ENCODE measurements around the gene CNOT6.
"Not testable (repeated sequence)": the region's sequence is repeated elsewhere in the genome, so short reads cannot be mapped to it uniquely, and the experiment has no call there.

CNOT6 gene

DNA sequence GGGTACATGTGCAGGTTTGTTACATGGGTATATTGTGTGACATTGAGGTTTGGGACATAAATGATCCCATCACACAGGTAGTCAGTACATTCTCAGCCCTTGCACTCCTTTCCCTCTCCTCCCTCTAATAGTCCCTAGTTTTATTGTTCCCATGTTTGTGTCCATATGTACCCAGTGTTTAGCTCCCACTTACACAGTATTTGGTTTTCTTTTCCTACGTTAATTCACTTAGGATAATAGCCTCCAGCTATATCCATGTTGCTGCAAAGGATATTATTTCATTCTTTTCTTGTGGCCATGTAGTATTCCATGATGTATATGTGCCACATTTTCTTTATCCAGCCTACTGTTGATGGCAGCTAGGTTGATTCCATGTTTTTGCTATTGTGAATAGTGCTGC, 27.4 kb downstream of the CNOT6 start:
- no peak for DNase-seq

DNA sequence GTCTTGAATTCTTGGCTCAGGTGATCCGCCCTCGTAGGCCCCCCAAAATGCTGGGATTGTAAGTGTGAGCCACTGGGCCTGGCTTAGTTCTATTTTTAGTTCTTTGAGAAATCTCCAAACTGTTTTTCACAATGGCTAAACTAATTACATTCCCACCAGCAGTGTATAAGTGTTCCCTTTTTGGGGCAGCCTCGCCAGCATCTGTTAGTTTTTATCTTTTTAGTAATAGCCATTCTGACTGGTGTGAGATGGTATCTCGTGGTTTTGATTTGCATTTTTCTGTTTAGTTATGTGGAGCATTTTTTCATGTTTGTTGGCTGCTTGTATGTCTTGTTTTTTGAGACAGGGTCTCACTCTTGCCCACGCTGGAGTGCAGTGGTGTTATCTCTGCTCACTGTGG, 28.2 kb downstream of the CNOT6 start:
- DNase-seq: no peak

DNA sequence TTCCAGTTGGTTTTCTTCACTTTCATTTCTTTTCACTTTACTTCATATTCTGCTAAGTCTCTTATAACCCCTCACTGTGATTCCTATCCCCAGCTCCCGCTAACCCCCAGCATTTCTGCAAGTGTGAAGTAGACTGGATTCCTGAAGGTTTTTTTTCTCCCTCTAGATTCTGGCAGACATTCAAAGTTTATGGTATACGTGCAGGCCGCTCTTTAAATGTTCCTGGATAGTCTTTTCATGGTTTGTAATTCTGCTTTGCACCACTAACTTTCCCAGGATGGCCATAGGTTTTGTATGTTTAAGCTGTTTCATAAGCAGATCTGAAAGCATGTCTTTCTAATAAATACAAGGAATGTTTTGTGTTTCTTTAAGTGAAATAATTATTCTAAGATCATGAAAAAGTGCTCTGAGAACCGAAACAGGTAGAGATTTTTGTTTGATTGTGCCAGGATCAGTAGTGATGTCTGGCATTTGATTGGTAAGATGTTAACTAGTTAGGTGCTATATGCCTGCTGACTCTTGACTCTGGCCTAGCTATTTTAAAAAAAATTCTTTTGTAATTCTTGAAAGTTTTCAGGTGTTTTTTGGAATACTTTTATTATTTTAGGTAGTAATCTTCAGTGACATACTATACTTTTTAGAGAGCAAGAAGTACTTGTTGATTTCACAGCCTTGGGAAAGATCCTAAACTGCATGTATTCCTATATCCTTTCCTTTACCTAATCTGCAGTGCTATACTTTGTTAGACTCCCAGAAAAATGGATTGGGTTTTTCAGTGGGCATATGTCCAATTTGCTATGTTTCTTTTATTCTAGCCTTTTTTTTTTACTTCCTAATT, 29.7 kb downstream of the CNOT6 start:
- no peak for DNase-seq

DNA sequence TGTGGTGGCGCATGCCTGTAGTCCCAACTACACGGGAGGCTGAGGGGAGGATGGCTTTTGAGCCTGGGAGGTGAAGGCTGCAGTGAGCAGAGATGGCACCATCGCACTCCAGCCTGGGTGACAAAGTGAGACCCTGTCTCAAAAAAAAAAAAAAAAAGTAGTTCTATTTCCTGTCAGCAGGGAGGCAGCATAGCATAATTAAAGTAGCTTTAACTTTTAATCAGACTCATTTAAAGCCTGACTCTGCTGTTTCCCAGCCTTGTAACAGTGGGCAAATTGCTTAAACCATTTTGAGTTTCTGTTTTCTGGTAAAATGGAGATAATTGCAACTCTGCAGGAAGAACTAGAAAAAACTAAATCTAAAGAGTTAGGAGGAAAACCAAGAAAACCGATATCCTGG, 31.2 kb downstream of the CNOT6 start:
- DNase-seq: no peak

DNA sequence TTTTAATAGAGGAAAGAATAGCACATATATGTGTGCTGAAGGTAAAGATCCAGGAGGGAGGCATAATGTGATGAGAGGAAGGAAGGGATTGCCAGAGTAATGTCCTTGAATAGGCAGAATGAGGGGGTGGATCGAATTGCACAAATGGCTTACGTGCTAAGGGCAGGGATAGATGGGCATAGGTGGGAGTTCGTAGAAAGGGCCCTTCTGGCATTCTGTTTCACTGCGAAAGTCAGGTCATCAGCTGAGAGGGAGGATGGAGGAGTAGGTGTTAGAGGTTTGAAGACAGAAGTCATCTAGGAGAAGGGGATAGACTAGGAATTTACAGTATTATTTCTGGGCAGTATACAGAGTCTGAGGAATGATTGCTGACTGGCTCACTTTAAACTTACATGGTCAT, 32.1 kb downstream of the CNOT6 start:
- DNase-seq: no peak

DNA sequence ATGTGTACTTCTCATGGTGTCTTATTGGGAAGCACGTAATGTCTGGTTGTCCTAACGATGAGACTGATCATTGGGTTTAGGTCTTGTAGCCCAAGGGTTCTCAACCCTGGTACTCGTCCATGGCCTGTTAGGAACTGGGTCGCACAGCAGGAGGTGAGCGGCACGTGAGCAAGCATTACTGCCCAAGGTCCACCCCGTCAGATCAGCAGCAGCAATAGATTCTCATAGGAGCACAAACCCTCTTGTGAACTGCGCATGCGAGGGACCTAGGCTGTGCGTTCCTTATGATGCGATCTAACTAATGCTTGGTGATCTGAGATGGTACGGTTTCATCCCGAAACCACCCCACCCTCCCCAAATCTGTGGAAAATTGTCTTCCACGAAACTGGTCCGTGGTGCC, 33.5 kb downstream of the CNOT6 start:
- no peak for DNase-seq

DNA sequence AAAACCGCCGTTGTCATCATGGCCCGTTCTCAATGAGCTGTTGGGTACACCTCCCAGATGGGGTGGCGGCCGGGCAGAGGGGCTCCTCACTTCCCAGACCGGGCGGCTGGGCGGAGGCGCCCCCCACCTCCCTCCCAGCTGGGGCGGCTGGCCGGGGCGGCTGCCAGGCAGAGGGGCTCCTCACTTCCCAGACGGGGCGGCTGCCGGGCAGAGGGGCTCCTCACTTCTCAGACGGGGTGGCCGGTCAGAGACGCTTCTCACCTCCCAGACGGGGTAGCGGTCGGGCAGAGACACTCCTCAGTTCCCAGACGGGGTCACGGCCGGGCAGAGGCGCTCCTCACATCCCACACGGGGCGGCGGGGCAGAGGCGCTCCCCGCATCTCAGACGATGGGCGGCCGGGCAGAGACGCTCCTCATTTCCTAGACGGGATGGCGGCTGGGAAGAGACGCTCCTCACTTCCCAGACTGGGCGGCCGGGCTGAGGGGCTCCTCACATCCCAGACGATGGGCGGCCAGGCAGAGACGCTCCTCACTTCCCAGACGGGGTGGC, 36.9 kb downstream of the CNOT6 start:
- DNase-seq: not testable (repeated sequence)

DNA sequence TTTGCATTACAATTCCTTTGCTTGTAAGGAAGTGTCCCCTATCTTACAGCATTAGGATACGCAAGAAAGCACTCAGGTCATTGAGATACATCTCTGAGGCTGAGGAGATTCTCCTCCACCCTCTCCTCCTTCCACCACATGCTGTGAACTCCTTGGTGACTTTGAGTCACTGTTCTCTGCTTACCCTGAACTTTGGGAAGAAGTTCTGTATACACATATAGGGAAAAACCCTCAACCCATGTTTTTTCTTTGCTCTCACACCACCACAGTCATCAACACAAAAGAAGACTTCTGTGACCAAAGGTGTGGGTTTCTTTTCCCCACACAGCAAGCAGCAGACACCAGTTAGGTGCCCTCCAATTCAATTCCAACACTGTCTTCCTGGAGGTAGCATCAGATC, 38.1 kb downstream of the CNOT6 start:
- DNase-seq: no peak

DNA sequence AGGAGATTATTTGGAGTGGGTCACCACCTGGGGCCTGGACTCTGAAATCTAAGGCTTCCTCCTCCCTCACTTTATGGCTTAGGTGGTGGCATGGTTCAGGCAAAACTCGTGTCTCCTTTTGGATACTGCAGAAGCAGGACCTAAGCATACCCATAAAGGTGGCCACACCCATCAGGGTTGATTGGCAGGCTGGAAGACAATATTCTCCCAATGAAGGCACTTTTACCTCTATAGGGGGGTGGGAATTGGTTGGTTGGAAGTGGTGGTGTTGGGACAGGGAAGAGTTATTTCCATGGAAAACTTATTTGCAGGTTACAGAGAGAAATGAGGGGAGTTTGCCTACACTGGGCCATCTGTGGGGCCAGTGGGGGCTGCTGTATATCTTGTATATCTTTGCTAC, 39.7 kb downstream of the CNOT6 start:
- DNase-seq: no peak

DNA sequence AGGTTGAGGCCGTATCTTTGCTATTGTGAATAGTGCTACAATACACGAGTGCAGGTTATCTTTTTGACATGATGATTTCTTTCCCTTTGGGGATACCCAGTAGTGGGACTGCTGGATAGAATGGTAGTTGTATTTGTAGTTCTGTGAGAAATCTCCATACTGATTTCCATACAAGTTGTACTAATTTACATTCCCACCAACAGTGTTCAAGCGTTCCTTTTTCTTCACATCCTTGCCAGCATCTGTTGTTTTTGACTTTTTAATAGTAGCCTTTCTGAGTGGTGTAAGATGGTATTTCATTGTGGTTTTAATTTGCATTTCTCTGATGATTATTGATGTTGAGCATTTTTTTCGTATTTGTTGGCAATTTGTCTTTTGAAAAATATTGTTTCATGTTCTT, 41.4 kb downstream of the CNOT6 start:
- no peak for DNase-seq

DNA sequence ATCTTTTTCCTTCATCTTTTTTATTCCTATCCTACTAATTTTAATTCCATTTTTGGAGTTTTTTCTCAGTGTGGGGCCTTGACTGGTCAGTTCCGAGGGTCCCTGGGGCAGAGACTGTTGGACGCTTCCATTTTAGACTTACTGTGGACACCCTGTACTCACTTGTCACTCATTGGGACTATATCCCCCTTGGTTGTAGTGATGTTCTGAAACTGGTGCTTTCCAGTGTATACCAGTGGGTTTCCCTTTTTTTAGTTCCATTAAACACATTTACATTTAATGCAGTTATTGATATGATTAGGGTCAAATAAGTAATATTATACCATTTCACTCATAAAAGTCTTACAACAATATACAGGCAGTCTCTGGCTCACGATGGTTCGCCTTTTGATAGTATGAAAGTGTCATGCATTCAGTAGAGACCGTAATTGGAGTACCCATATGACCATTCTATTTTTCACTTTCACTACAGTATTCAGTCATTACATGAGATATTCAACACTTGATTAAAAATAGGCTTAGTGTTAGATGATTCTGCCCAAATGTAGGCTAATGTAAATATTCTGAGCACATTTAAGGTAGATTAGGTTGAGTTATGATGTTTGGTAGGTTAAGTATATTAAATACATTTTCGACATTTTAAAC, 46.0 kb downstream of the CNOT6 start:
- no peak for DNase-seq

DNA sequence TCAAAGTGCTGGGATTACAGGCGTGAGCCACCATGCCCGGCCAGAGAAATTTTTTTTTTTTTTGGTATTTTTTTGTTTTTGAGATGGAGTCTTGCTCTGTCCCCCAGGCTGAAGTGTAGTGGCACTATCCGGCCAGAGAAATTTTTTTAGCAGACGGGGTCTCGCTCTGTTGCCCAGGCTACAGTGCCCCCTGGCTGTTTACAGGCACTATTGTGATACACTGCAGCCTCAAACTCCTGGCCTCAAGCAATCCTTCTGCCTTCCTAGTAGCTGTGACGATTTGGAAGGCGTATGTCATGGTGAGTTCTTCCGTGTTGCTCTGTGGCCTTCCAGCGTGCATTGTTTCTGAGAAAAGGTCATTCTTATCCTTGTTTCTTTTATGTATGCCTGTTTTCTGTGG, 47.5 kb downstream of the CNOT6 start:
- no peak for DNase-seq

DNA sequence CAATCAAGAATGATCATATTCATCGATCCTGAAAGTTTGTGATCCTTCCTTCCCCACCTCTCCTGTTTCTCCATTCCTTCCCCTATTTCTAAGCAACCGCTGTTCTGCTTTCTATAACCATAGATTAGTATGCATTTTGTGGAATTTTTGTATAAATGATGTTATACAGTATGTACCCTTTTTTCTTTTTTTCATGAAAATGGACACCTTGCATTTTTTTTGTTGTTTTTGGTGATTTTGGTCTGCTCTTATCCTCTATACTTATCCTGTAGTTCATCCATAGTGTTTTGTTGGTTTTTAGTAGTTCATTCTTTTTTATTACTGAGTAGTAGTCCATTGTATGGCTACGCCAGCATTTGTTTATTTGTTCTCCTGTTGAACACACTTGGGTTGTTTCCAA, 51.1 kb downstream of the CNOT6 start:
- no peak for DNase-seq

DNA sequence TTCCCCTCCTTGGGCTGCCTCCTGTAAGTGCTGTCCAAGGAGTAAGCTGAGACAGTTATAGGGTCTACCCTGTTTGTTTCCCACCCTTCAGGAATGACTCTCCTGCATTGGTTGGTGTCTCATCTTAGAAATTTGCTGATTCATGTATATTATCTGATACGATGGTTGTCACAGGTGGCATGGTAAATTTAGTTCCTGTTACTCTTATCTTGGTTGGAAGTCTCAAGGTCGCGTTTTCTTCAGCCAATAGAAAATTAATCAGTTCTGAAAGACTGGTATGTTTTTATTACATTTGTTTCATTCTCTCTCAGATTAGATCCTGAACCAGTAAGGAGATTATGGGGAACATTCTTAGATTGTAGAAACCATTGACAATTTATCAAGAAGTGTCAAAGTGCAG, 54.4 kb downstream of the CNOT6 start:
- no peak for DNase-seq

DNA sequence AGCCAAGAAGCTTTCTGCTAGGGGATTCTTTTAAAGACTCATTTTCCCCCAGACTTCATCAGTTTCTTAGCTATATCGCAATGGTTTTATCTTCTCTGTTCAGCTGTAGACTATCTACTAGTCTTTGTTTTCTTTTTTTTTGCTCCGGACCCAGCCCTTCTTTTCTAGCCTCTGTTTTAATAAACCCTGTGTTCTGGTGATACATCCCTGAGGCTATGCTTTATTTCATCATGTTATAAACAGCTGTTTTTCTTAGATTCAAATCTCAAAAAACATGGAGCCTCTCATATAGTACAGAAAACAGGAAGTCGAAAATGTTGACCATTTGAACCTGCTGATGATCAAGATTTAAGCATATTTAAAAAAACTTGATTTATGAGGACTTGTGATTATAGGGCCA, 59.4 kb downstream of the CNOT6 start:
- no peak for DNase-seq

DNA sequence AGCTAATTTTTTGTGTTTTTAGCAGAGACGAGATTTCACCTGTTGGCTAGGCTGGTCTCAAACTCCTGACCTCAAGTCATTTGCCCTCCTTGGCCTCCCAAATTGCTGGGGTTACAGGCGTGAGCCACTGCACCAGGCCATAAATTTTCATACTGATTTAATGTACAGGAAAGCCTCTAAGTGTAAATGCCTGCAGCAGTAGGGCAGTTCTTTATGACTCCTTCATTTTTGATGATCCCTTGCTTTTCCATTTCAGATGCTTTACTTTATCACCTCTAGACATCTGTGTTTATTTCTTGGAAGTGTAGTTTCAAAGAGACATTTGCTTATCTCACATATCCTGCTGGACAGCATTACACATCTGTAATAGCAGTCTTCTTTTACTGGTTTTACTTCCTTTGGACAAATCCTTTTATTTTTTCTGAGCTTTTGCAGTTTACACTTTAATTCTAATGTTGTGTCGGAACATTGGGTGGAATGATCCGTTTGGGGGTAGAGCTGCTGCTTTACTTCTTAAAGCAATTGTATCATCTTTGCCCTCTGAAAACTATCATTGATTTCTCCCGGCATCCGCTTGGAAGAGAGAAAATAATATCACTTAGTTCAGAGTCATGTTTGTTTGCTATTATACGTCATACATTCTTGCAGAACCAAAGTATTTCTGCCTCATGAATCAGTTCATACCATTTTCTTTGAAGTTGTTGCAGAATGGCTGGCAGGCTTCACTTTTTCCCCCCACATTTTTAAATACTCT, 61.2 kb downstream of the CNOT6 start:
- no peak for DNase-seq

DNA sequence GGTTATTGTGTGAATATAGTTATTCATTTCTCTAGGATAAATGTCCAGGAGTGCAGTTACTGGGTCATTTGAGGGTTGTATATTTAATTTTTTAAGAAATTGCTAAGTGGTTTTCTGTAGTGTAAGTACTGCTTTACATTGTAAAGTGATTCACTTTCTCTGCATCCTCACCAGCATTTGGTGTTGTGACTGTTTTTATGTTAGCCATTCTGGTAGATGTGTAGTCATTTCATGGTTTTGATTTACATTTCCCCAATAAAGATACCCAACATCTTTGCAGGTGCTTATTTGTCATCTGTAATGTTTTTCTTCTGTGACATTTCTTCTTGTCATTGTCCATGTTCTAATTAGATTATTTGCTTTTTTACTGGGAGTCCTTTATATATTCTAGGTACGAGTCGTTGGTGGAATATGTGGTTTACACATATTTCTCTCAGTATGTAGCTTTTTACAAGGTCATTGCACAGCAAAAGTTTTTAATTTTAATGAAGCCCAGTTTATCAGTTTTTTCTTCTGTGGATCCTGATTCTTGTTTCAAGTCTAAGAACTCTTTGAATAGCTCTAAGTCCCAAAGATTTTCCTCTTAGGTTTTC, 63.1 kb downstream of the CNOT6 start:
- no peak for DNase-seq

DNA sequence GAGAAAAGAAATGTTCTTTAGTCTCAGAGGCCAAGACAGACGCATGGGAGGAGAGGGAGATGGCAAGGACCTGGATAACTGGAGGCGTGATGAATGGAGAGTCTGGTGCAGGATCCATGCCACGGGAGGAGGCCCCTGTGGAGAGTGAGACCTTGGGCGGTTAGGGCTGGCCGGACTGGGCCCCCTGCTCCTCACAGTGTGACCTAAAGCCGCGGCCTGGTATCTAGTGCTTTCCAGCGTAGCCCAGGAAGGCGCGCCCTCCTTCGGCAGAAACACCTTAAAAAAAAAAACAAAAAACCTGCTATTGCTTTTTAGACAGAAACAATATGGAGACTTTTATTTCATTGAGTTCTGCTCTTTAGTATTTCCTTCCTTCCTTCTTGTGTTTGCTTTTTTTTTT, 64.1 kb downstream of the CNOT6 start:
- DNase-seq: no peak

DNA sequence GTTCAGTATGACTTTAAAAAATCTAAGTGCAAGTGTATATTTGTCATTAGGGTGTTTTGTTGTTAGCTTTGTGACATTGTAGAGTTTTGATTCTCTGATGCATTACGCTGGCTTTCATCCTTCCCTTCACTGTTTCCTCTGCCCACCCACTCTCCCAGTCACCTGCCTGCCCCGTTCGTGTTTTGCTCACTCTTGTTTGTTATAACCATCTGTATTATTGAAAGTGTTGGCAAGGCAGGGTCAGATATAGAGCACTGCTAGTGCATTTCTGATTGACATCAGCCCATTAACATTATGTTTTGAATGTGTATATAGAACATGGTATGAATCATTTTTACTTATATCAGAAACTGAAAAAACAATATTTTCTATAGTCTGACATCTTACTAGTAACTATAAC, 69.8 kb downstream of the CNOT6 start:
- peak; percentile 40 for DNase-seq

DNA sequence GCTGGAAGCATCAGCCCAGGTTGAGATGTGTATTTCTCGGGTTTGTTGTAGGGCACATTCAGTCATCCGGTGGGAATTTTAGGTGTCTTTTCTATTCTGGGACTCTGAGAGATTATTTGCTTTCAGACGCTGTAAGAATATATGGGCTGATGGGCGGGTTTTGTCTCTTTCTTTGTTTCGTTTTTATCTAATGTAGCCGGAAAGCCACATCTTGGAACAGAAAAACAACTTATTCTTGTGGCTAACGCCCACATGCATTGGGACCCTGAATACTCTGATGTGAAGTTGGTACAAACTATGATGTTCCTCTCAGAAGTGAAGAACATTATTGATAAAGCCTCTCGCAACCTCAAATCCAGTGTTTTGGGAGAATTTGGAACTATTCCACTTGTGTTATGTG, 74.7 kb downstream of the CNOT6 start:
- no peak for DNase-seq

DNA sequence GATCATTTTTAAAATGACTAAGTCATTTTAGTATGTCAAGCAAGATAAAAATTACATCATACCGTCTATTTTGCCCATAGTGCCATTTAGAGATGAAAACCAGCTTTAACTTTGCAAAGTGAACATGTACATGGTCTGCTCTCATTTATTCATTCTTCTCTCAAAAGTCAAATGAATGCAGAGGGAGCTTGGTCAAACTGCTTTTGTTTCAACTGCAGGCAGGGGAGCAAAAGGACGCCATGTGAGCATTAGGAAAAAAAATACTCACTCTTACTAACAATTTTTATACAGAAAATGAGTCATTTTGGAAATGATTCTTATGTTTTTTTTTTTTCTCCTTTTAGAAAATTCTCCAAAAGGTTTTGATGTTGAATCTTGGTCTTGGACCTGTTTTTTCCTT, 81.4 kb downstream of the CNOT6 start:
- no peak for DNase-seq

DNA sequence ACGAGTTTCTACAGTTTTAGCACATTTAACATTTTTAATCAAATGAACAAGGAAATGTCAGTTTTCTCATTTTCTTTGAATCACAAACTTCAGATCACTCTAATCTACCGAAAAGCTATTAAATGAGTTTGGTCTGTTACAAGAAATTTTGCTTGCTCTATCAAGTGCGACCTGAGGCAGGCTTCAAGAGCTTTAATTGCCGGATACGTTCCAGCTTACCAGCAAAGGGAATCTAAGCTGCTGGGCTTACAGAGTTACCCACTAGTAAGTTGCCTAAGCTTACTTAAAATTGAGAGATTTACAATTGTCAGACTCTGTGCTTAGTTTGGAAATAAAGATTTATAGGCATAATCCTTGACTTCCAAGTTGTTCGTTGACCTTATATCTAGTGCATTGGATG, 86.5 kb downstream of the CNOT6 start:
- DNase-seq: no peak

DNA sequence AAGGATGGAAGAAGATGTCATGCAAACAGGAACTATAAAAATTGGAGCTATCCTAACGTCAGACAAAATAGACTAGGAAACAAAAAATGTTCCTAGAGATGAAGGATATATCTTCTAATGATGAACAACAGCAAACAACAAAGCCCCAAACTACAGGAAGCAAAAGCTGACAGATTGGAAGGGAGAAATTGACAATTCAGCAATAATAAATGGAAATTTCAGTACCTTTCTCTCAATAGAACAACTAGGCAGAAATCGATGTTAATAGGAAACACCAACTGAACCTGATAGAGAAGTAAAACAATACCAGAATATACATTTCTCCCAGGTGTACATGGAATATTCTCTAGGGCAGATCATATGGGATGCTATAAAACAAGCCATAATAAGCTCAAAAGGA, 89.6 kb downstream of the CNOT6 start:
- no peak for DNase-seq

Data from activated CD4-positive, alpha-beta T cell treated with anti-CD3 and anti-CD28 coated beads for 48 hours (primary cell).